Muscle of back (tissue), 11 donors: ENCODE results near the gene OR2AE1. TPM values are rescaled to one million over a fixed set of nuclear protein-coding genes. Genes with fewer than 3 reads are reported as not detected.
A peak's percentile ranks its signal among the peaks of the same experiment; 100 is the strongest.

Experiments
- DNase-seq, 3 donors: peaks; one replicate each; pipeline versions ENCODE4 v3.0.0 to v3.0.0-alpha.2; 2013
- polyA plus RNA-seq, 10 donors: library from polyadenylated mRNA; unstranded; fragments of 120-200 nt; gene quantifications; one replicate each; pipeline ENCODE4 v1.2.1, GENCODE V29; 2013; ENCODE audit not compliant: insufficient read length in 10 of 10

Gene OR2AE1
- polyA plus RNA-seq, 10 donors: 0.14 TPM; not detected in 9

GRCh38 chr7:99860281-99861127 lies 16.3 kb downstream of the OR2AE1 start:
- DNase-seq: no peak

GRCh38 chr7:99855236-99855635 lies 21.6 kb downstream of the OR2AE1 start:
- no peak for DNase-seq

- no peak for DNase-seq
These were observed 28.2 kb downstream of the OR2AE1 start for GRCh38 chr7:99848420-99849216.

- DNase-seq: no peak
These were observed 32.5 kb downstream of the OR2AE1 start for GRCh38 chr7:99844328-99844727.

GRCh38 chr7:99843808-99844207 lies 33.0 kb downstream of the OR2AE1 start:
- DNase-seq: no peak

- DNase-seq: no peak
These were observed 33.9 kb downstream of the OR2AE1 start for GRCh38 chr7:99842926-99843325.

- no peak for DNase-seq
These were observed 36.5 kb downstream of the OR2AE1 start for GRCh38 chr7:99840136-99840869.

GRCh38 chr7:99839287-99840021 lies 37.4 kb downstream of the OR2AE1 start:
- DNase-seq: no peak

GRCh38 chr7:99837649-99838361 lies 39.0 kb downstream of the OR2AE1 start:
- peak in 2 of 3 donors; percentile 5 to 8 for DNase-seq

GRCh38 chr7:99835189-99835588 lies 41.6 kb downstream of the OR2AE1 start:
- no peak for DNase-seq

- DNase-seq: no peak
These were observed 42.5 kb downstream of the OR2AE1 start for GRCh38 chr7:99834382-99834781.

GRCh38 chr7:99833289-99833877 lies 43.5 kb downstream of the OR2AE1 start:
- no peak for DNase-seq

GRCh38 chr7:99831595-99831994 lies 45.2 kb downstream of the OR2AE1 start:
- no peak for DNase-seq

- DNase-seq: no peak
These were observed 47.2 kb downstream of the OR2AE1 start for GRCh38 chr7:99829524-99830160.

- DNase-seq: no peak
These were observed 48.0 kb downstream of the OR2AE1 start for GRCh38 chr7:99828811-99829210.

GRCh38 chr7:99827040-99827778 lies 49.6 kb downstream of the OR2AE1 start:
- DNase-seq: no peak
